Stimulated activated CD8-positive, alpha-beta memory T cell treated with anti-CD3 and anti-CD28 coated beads, Interleukin-4, amount 100 ng/mL, for 48 hours (primary cell): Measurements from ENCODE around the gene UBL7.
"Not testable (repeated sequence)": the region's sequence is repeated elsewhere in the genome, so short reads cannot be mapped to it uniquely, and the experiment has no call there.

Experiments
- DNase-seq: peaks from one replicate; pipeline ENCODE4 v3.0.0-alpha.2; 2020

The UBL7 gene

DNA sequence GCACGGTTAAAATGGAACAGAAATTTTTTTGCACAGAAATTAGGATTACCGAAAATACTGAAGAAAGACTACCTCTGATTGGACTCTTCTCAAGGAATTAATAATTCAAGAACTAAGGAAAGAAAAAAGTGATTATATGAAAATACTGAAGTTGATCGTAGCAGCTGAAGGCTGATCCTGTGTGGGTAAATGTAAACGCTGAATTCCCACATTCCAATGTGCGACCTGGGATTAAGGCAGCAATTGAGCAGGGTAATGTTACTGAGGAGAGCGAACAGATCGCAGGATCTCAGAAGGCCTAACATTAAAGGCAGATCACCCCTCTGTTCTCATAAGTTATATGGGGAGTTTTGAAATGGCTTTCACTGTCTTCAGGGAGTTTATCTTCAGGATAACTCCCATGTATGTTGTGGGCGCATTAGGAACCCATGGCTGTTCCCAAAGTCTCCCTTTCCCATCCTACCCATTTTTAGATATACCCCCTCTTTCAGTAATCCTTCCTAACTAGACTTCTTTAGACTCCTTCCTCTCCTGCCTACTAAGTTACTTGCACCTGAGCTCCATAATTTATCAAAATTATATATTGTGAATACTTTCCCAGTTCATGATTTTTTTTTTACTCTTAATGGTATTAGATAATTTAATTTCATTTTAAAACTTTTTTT, 1.0 kb upstream of the UBL7 start:
- DNase-seq = no peak

DNA sequence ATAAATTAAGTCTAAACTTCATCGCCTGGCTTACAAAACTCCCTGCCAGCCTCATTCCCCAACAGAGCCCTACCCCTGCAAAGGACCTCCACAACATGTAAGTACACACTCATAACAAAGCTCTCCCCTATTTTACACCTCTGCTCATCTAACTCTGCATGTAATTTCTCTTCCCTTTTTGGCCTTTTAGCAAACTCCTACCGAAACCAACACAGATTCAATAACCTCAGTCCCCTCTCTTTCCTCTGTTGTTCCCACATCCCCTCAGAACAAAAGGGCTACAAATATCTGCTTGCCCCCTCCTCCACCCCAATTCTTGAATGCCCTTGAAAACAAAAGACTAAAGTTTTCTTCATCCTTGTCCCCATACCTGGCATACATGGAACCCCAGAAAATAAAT, 662 bp downstream of the UBL7 start:
- DNase-seq = no peak

DNA sequence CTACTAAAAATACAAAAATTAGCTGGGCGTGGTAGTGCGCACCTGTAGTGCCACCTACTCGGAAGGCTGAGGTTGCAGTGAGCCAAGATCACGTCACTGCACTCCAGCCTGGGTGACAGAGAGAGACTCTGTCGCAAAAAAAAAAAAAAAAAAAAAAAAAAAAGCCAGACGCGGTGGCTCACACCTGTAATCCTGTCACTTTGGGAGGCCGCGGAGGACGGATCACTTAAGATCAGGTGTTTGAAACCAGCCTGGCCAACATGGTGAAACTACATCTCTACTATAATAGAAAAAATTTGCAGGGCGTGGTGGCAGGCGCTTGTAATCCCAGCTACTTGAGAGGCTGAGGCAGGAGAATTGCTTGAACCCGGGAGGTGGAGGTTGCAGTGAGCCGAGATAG, 1.2 kb downstream of the UBL7 start:
- not testable (repeated sequence) for DNase-seq

DNA sequence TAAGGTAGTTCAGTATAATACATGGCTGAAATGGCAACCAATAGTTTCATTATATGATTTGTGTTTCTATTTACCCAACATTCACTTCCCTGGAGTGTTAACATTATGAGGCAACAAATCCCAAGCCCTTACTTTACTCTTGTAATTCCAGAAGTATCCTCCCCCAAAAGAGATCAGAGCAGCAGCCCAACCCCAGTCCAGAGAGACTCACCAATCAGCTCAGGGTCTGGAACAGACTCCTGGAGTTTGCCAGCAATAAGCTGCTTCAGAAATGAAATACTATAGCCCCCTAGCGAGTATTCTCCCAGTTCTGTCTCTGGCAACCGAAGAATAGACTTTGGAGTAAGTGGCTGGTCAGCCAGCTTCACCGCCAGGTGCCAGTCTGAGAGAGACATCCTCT, 2.5 kb downstream of the UBL7 start:
- no peak for DNase-seq

DNA sequence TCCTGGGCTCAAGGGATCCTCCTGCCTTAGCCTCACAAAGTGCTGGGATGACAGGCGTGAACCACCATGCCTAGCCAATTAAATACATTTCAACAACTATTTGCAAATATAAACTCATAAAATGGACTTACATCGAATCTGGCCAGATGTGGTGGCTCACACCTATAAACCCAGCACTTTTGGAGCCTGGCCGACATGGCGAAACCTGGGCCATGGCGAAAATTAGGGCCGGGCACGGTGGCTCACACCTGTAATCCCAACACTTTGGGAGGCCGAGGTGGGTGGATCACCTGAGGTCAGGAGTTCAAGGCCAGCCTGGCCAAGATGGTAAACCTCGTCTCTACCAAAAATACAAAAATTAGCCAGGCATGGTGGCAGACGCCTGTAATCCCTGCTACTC, 3.9 kb downstream of the UBL7 start:
- not testable (repeated sequence) for DNase-seq

DNA sequence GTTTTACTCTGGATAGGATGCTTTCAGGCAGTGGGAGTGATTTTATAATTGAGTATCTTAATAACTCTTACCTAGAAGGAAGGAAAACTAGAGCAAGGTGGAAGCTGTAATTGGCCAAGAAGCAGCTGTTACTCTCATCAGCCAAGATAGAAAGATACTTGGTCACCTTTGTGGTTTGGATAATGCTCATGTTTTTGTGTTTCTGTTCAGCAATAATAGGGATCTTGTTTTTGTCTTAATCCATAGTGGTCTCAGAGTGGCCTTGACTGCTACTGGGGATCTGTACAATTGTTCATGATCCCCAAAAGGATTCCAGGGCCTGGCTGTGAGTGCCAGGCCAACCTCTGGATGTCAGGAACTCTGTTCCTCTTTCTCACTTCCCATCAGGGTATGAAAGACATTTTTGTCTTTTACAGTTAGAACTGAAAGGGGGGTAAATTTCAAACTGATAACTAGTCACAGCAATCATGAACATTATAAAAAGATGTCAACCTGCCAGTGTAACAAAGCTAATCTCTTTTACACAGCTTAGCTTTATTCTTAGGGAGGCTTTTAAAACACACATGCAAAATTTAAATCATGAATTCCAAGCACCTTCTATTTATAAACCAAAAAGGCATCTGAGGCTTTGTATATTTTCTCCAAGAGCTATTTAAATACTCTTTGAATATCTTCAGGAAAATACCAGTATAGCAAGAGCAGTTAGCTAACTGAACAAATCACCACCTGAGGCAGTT, 6.0 kb downstream of the UBL7 start:
- DNase-seq = no peak

DNA sequence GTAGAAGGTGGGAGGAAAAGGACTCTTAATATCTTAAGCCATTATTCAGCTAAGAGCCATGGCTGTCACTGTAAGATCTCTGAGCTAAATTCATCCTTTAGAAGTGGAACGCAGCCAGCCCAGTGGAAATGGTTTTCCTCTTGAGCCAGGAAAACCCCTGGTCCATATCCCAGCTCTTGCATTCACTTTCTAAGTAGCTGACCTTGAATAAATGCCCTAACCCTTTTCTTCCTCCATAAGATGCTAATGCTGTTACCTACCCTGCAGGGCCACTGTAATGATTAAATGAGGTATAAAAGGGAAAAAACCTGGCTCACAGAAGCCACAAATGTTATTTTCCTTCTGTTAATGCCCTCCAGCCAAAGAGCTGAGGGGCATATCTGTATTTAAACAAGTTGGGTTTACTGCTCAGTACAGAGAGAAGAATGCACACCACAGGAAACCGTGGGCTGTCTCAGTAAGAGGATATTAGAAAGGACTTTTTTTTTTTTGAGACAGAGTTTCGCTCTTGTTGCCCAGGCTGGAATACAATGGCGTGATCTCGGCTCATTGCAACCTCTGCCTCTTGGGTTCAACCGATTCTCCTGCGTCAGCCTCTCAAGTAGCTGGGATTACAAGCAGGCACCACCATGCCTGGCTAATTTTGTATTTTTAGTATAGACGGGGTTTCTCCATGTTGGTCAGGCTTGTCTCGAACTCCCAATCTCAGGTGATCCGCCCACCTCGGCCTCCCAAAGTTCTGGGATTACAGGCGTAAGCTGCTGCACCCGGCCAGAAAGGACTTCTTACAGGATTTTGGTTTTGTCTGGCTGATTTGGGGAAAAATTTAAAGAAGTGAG, 6.8 kb downstream of the UBL7 start:
- DNase-seq = no peak

DNA sequence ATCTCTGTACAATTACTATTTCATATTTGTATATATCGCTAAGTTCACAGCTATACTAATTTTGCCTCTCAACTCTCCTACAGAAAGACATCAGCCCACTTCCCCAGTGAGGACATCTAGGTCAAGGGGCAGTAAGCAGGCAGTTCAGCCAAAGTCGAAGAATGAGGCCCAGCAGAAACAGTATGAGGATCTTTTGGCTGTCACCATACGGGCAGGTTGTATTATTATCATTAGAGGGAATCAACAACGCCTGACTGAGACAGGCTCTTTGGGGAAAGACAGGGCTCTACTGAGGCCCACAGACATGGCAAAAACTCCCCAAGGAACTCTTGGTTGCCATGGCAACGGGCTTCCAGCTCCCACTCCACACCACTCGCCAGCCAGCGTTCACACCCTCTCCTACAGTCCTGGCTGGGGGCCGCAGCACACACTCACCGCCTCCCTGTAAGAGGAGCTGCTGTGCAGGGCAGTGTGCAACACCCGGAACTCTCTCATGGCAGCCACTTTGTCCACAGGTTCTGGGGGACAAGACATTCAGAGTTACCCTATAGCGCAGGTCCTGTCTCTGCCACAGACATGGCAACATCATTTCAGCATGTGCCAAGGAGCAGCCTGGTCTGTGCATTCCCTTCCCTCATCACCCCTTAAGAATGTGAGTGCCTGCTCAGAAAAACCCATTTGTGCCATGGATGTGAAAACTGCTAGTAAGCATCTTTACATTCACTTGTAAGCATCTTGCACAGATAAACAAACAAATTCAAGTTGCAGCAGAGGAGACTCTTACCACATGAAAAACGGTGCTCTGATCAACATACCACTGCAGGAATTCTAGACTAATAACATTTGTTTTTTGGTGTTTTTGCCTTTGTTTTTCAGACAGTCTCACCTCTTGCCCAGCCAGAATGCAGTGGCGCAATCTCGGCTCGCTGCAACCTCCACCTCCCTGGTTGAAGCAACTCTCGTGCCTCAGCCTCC, 8.8 kb downstream of the UBL7 start:
- no peak for DNase-seq

DNA sequence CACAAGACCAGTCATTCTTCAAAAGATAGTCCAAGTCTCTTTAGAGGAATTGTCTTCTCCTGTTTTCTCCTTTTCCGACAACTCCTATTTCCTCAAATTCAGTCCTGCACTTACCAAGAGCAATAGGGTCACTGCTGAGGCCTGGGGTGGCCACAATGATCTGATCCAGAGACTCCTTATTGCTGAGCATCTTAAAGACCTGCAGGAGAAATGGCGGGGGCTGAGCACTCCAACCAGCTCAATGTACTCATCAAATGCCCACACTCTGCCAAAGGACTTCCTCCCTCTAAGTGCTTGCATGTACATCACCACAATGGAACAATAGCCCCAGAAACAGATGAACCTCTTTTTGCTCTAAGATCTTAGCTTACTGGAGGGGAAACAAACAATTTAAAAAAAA, 9.6 kb downstream of the UBL7 start:
- no peak for DNase-seq

DNA sequence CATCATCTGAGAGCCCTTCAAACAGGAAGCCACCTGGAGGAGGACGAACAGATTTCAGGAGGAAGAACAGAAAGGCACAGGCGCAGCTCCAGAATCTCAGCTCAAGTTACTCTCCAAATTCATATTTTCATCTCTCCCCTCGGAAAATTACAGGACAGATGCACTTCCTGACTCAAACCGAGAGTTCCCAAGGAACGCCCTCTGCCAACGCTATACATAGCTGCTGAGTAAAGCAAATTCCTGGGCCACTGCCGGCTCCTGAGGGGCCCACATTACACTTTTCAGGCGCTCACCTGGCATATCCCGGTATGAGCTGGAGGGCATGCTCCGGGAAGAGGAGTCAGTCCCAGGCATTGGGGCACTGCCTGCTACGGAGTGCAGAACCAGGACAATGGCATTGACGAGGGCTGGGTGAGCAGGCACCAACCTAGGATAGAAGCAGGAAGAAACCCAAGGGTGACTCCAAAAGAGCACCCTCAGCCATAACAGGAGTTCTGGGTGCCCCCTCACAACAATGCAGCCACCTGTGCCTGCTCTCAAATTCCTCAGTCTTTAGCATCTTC, 11.2 kb downstream of the UBL7 start:
- DNase-seq = no peak

DNA sequence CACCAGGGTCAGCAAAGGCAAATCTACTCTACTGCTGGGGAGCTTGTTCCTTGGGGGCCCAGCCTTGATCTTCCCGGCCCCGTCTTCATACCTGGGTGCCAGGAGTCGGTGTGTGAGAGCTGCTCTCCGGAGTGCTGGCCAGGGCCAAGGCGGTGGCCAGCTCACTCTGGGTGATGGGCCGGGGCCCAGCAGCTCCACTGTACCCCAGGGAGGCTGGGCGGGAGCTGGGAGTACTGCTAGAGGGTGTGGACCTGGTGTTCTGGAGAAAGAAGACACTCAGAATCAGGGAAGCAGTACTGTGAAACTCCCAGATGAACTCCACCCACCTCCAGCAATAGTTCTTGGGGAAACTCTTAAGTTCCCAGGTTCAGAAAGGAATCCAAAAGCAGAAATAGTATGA, 11.9 kb downstream of the UBL7 start:
- DNase-seq = no peak

DNA sequence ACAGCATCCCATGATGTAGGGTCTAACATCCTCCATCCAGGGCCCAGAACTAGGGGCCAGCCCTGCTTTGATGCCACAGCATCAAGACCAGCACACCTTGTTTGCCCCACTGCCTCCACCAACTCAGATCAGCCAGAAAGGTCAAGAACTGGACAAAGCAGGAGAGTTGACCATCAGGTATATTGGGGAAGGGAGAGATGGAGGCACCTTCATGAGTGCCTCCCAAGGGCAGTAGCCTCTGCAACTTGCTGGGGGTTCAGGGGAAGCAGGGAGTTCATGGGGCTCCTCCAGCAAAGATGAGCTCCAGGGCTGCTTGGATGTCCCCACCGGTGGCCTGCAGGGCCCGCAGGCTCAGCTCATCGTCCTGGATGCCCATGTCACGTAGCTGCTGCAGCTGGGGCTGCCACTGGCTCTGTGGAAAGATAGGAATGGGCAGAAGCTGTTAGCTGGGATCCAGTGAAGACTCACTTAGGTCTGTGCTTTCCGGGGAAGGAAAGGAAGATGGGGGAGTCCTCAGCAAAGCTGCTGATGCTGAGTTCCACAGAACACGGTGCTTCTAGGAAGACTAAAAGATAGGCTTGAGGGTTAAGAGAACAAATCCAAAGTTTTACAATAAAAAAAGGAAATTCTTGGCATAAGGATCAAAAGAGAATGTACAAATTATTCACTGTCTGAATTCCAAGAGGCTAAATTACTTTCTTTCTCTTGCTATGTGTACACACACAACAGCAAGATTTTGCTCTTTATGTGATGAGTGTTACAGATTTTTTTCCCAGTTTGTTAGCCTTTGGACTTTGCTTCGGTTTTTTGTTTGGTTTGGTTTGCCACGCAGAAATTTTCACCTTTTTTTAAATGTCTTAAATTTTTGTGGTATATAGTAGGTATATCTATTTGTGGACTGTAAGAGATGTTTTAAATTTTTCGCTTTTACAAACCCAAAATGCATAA, 14.9 kb downstream of the UBL7 start:
- DNase-seq = no peak

DNA sequence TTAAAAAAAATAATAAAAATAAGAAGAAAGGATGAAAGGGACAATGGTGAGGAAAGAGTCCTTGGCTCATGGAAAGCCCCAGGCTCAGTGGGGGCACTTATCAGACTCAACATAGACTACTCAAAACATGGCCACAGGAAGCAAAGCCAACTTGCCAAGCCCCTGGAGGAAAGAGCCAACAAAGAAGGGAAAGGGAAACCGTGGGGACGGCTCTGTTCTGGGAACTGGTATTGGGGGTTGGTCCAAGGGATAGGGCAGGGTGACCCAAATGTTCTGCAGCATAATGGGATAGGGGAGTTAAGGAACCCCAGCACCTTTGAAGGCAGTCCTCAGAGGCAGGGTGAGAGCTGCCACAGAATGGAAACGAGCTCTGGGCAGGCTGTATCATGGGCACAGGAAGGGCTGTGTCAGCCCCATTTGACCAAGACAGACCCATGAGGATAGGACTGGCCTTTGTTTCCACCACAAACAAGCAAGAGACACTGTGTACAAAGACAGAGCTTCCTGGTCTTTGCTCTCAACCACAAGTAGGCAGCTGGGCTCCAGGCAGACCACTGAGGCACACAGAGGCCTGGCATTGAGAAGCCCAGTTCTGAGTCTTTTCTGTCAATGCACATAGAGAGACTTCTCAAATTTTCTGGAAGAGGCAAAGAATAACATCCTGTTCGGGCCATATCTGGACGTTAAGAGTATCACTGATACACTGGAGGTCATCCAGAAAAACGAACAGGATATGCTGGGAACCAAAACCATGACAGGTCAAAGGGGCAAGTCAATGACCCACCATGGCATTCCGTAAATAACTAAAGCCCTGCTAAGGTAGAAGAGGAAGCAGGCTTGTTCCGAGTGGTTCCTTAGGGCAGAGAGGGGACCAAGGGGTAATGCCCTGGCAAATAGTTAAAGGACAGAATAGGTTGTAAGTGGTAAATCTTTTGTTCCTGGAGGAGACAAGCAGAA, 16.6 kb downstream of the UBL7 start:
- DNase-seq = no peak

DNA sequence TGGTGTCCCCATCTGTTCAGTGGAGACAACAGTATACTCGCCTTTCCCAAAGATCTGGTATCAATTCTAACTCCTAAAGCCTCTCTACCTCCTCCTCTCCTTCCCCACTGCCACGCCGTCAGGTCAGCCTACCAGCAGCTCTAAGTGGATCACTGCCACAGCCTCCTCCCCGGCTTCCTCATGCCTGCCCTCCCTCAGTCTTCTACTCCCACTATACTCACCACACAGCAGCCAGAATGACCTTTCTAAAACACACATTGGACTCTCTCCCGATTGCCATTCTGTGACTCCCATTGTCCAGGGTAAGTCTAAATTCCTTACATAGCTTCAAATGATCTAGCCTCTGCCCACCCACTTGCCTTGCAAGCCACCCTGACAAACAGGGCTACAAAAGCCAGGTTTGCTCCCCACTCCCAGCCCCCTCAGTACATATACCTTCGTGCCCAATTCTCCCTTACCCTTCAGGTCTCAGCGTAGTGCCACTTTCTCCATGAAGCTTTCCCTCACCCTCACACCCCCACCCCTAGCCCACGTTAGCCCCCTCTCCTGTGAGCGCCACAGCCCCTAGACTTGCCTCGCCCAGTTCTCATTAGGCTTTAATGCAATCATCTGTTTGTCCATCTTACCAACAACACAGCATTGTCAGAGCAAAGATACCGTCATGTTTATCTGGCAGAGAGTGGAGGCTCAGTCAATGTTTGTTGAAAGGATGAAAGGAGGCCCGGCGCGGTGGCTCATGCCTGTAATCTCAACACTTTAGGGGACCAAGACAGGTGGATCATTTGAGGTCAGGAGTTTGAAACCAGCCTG, 17.7 kb downstream of the UBL7 start:
- no peak for DNase-seq

DNA sequence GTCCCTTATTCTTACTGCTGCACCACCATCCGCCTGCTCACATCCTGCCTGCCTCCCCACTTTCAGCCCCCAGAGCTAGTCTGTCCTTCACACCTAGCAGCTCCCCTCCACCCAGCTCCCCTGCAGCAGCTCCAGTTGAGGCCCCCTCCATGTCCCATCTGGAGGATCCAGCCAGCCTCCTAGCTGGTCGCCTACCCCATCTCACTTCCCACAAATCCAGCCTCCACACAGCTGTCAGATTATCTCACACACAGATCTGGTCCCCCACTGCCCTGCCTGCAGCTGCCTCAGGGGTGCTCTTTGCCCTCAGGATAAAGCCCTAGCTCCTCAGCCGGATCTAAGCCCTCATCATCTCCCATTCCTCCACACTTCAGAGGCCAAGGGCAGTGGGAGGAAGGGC, 18.4 kb downstream of the UBL7 start:
- DNase-seq = no peak

DNA sequence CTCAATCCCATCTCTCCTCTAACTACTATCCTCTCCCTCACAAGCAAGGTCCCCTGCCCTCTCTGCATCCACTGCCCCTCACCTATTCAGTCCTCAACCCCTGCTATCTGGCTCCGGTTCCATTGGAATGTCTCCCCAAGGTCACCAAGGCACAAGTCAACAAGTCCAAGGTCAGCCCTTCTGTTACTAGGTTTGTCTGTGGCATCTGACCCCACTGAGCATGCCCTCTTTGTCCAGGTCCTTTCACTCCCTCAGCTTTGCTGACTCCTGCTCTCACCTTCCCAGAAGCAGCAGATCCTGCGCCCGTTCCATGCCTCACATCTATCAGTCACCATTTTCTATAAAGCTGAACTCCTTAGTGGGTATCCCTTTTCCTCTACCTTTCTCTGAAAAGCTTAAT, 18.9 kb downstream of the UBL7 start:
- no peak for DNase-seq

DNA sequence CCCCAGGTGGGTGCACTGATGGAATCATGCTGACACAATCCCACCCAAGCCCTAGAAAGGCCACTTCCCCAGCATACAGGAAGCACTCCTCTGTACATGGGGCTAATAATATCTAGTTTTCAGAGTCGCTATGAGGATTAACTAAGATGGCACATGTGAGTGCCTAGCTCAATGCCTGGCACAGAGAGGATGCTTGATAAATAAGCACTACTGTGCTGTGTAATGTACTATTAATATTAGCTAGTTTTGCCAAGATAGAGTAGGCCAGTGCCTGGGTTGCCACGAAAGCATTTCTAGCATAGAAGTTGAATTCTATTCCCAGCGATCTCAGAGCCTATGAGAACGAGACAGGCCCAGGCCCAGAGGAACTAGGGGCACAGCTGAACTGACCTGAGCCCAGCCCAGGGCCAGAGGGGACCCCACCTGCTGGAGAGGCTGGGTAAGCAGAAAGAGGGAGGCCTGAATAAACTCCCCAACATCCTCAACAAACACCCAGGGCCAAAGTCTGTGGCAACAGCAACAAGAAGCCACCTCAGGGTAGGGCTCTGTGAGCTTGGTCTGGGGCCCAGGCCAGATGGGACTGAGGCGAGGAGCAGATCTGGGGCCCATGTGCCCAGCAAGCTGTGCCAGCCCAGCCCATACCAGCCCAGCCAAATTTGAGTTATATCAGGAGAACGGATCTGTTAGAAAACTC, 19.6 kb downstream of the UBL7 start:
- no peak for DNase-seq

DNA sequence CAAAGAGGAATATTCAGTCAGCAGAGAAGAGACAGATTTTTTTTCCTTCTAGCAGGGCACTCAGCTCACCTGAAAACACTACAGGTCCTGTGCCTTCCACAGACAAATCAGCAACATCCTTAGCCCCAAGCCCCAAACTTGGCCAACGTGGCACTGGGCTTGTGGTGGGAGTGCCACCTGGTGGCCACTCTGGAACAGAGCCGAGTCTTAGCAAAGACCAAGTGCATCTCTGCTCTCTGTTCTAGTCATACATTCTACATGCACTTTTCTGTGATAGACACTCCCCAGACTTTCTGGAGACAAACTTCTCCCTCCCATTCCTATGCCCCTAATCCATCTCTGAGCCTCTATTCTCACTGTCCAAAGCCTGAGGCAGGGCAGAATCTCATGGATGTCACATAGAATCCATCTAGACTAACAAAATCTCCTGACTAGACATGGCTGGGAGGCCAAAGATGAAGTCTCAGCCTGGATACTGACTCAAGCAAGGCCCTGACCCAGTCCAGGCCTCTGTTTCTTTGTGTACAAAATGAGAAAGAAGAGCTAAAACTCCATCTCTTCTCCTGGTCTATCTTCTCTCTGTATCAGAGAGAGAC, 22.1 kb downstream of the UBL7 start:
- peak; percentile 86 for DNase-seq
